Smooth muscle cell (in vitro differentiated cells): ENCODE measurements around the gene PRM3. TPM values are rescaled to one million over a fixed set of nuclear protein-coding genes. Genes with fewer than 3 reads are reported as not detected.

Source experiments
- DNase-seq: peaks from one replicate; lab custom pipeline; 2025; ENCODE audit not compliant: unreplicated experiment; lab: John Stamatoyannopoulos, UW
- H2AFZ ChIP-seq: fragments of 200-600 bp; sonication (generic); 2 replicates; pipeline ENCODE4 v1.6.0; 2016; ENCODE audit warnings: antibody characterized with exemption, low read depth, mild to moderate bottlenecking
- H3F3A ChIP-seq: fragments of 200-600 bp; sonication (generic); 2 replicates; pipeline ENCODE4 v1.6.0; 2017; ENCODE audit warnings: antibody characterized with exemption, low read depth
- H3K27ac ChIP-seq: fragments of 200-600 bp; sonication (generic); 2 replicates; pipeline ENCODE4 v1.5.1; 2016; ENCODE audit warnings: low read depth, mild to moderate bottlenecking
- H3K27me3 ChIP-seq: fragments of 200-600 bp; sonication (generic); 2 replicates; pipeline ENCODE4 v1.6.1; 2016; ENCODE audit warnings: low read depth, mild to moderate bottlenecking
- H3K36me3 ChIP-seq: fragments of 200-600 bp; sonication (generic); 2 replicates; pipeline ENCODE4 v1.5.1; 2016; ENCODE audit warnings: low read depth
- H3K4me1 ChIP-seq: fragments of 200-600 bp; sonication (generic); 2 replicates; pipeline ENCODE4 v1.5.1; 2016; ENCODE audit warnings: low read depth
- H3K4me2 ChIP-seq: fragments of 200-600 bp; sonication (generic); 2 replicates; pipeline ENCODE4 v1.6.0; 2016; ENCODE audit warnings: mild to moderate bottlenecking
- H3K4me3 ChIP-seq: fragments of 200-600 bp; sonication (generic); 2 replicates; pipeline ENCODE4 v1.5.1; 2016; ENCODE audit warnings: mild to moderate bottlenecking
- H3K79me2 ChIP-seq: fragments of 200-600 bp; sonication (generic); 2 replicates; pipeline ENCODE4 v1.6.0; 2016; ENCODE audit warnings: low read depth, mild to moderate bottlenecking
- H3K9ac ChIP-seq: fragments of 200-600 bp; sonication (generic); 2 replicates; pipeline ENCODE4 v1.6.0; 2016; ENCODE audit warnings: low read depth
- H3K9me3 ChIP-seq: fragments of 200-600 bp; sonication (generic); replicated peaks from 2 replicates; pipeline ENCODE4 v1.5.1; 2016; ENCODE audit warnings: low read depth
- H4K20me1 ChIP-seq: fragments of 200-600 bp; sonication (generic); 2 replicates; pipeline ENCODE4 v1.6.0; 2016; ENCODE audit warnings: low read depth
- WGBS: methylation state at CpG from one replicate; pipeline ENCODE4 v1.1.7; 2016; ENCODE audit warnings: low lambda C conversion rate; 5-methylcytosine and 5-hydroxymethylcytosine counted together
- polyA plus RNA-seq: library from polyadenylated mRNA; unstranded; fragments of >200 nt; fragmentation: Nextera tagmentation; extraction: Ambion mirVana; gene quantifications from 2 replicates; pipeline ENCODE4 v1.2.1, GENCODE V29; 2016
- total RNA-seq: library from RNA; depleted of rRNA; stranded (reverse); fragments of >200 nt; gene quantifications from 2 replicates; pipeline ENCODE4 v1.2.3, GENCODE V29; 2014
- TF ChIP-seq, protein P1 (sequence below): fragments of 200-600 bp; sonication (generic); IDR thresholded peaks from 2 replicates; pipeline ENCODE4 v1.5.1; 2017; ENCODE audit warnings: borderline replicate concordance, mild to moderate bottlenecking, antibody characterized with exemption; ENCODE audit not compliant: insufficient read depth, poor library complexity, severe bottlenecking

The PRM3 gene
- total and polyA plus RNA-seq, 2 experiments from 2014 or later = not detected

DNA sequence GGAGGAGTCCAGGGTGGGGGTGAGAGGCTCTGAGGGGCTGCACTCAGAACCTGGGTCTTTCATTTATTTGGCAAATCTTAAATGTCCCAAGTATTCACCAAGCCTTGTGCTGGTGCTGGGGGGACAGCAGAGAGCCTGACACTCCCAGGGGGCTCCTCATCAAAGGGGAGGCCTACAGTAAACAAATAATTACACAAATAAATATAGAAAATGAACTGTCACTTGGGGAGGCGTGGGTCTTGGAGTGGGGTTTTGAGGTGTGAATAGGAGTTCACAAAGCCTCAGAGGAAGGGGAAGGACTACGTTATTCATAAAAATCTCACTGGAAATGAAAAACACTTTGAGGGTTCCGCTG lies 22.9 kb upstream of the PRM3 start:
- H4K20me1 ChIP-seq = no peaks in the 10 kb centered on the region
- H3K4me1 ChIP-seq = peaks cover 4% of the 10 kb centered on the region
- H3K9ac ChIP-seq = no peak overlapping the region
- TF ChIP-seq, protein P1, sequence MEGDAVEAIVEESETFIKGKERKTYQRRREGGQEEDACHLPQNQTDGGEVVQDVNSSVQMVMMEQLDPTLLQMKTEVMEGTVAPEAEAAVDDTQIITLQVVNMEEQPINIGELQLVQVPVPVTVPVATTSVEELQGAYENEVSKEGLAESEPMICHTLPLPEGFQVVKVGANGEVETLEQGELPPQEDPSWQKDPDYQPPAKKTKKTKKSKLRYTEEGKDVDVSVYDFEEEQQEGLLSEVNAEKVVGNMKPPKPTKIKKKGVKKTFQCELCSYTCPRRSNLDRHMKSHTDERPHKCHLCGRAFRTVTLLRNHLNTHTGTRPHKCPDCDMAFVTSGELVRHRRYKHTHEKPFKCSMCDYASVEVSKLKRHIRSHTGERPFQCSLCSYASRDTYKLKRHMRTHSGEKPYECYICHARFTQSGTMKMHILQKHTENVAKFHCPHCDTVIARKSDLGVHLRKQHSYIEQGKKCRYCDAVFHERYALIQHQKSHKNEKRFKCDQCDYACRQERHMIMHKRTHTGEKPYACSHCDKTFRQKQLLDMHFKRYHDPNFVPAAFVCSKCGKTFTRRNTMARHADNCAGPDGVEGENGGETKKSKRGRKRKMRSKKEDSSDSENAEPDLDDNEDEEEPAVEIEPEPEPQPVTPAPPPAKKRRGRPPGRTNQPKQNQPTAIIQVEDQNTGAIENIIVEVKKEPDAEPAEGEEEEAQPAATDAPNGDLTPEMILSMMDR = no peak
- 42% methylated on average over 3 of the region's 3 CpGs for WGBS
- no peak overlapping the region for H3K4me3 ChIP-seq
- peak overlapping the region; percentile 2 for H2AFZ ChIP-seq
- no peaks in the 10 kb centered on the region for H3K36me3 ChIP-seq
- H3K79me2 ChIP-seq = no peaks in the 10 kb centered on the region
- no peak overlapping the region for H3K27ac ChIP-seq
- peak overlapping the region; percentile 67 for H3K4me2 ChIP-seq
- no peaks in the 10 kb centered on the region for H3K9me3 ChIP-seq
- no peaks in the 10 kb centered on the region for H3K27me3 ChIP-seq
- DNase-seq = no peak
- H3F3A ChIP-seq = no peaks in the 10 kb centered on the region

DNA sequence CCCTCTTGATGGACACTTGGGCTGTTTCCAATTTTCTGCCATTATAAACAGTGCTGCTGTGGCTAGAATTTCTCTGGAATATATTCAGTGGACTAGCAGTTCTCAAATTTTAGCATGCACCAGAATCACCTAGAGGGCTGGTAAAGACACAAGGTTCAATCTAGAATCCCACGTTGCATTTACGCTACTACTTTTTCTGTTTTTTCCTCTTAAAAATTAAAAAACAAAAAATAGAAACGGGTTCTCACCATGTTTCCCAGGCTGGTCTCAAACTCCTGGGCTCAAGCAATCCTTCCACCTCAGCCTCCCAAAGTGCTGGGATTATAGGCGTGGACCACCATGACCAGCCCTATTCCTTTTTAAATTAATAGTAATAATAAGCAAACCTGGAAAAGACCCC lies 22.2 kb upstream of the PRM3 start:
- TF ChIP-seq, protein P1 = no peak

DNA sequence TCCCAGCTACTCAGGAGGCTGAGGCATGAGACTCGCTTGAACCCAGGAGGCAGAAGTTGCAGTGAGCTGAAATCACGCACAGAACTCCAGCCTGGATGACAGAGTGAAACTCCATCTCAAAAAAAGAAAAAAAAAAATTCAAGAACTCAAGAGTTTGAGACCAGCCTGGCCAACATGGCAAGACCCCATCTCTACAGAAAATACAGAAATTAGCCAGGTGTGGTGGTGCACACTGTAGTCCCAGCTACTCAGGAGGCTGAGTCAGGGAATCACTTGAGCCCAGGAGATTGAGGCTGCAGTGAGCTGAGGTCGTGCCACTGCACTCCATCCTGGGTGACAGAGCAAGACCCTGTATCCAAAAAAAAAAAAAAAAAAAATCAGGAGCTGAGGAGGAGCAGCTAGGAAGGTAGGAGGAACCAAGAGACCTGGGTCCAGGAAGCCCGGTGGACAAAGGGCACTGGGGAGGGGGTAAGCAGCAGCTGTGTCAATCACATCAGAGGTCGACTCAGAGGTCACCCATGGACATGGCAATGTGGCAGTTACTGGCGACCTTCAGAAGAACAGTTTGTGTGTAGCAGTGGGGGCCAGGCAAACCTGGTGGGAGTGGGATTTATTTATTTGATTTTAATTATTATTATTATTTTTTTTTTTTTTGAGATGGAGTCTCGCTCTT lies 18.8 kb upstream of the PRM3 start:
- no peaks in the 10 kb centered on the region for H3K27me3 ChIP-seq
- TF ChIP-seq, protein P1 = no peak
- no peak overlapping the region for H3K4me3 ChIP-seq
- no peak for DNase-seq
- H2AFZ ChIP-seq = no peak overlapping the region
- H4K20me1 ChIP-seq = no peaks in the 10 kb centered on the region
- WGBS = 93% methylated on average over 7 of the region's 7 CpGs
- no peaks in the 10 kb centered on the region for H3K9me3 ChIP-seq
- no peak overlapping the region for H3K4me2 ChIP-seq
- H3K79me2 ChIP-seq = no peaks in the 10 kb centered on the region
- H3K27ac ChIP-seq = no peak overlapping the region
- H3K9ac ChIP-seq = no peak overlapping the region
- H3K4me1 ChIP-seq = peaks cover 11% of the 10 kb centered on the region
- H3K36me3 ChIP-seq = no peaks in the 10 kb centered on the region
- H3F3A ChIP-seq = no peaks in the 10 kb centered on the region

More for the DNA sequence above, 22.2 kb upstream of the PRM3 start:
- 93% methylated on average over 4 of the region's 4 CpGs for WGBS
- no peak for DNase-seq
- Histone ChIP-seq H3K27me3 (no peaks in the 10 kb centered on the region), H3K4me2 (no peak overlapping the region), H3K4me3 (no peak overlapping the region), H4K20me1 (no peaks in the 10 kb centered on the region), H3K79me2 (no peaks in the 10 kb centered on the region), H3K9ac (no peak overlapping the region), H3F3A (no peaks in the 10 kb centered on the region), H2AFZ (no peak overlapping the region), H3K36me3 (no peaks in the 10 kb centered on the region), H3K9me3 (no peaks in the 10 kb centered on the region), H3K4me1 (peaks cover 11% of the 10 kb centered on the region), H3K27ac (no peak overlapping the region)

DNA sequence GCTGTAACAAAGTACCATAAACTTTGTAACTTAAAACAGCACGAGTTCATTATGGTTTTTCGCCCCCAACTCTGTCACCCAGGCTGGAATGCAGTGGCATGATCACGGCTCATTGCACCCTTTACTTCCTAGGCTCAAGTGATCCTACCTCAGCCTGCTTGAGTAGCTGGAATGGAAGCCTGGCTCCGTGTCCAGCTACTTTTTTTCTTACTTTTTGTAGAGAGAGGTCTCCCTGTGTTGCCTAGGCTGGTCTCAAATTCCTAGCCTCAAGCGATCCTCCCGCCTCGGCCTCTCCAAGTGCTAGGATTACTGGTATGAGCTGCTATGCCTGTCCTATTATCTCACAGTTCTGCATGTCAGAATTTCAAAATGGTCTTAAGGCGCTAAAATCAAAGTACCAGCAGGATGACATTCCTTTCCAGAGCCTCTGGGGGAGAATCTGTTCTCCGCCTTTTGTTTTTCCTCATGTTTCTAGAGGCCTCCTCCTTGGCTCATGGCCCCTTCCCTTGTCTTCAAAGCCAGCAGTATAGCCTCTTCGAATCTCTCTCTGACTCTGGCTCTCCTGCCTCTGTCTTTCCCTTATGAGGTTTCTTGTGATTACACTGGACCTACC lies 17.8 kb upstream of the PRM3 start:
- TF ChIP-seq, protein P1 = no peak
- no peak overlapping the region for H3K4me3 ChIP-seq

More for the DNA sequence above, 17.8 kb upstream of the PRM3 start:
- no peak overlapping the region for H3K9ac ChIP-seq
- peaks cover 11% of the 10 kb centered on the region for H3K4me1 ChIP-seq
- H3K79me2 ChIP-seq = no peaks in the 10 kb centered on the region
- H3K27me3 ChIP-seq = no peaks in the 10 kb centered on the region
- H3K36me3 ChIP-seq = no peaks in the 10 kb centered on the region
- H2AFZ ChIP-seq = no peak overlapping the region
- H4K20me1 ChIP-seq = no peaks in the 10 kb centered on the region
- no peaks in the 10 kb centered on the region for H3F3A ChIP-seq
- DNase-seq = no peak
- H3K27ac ChIP-seq = no peak overlapping the region
- 54% methylated on average over 10 of the region's 10 CpGs for whole genome bisulfite sequencing
- H3K9me3 ChIP-seq = no peaks in the 10 kb centered on the region
- no peak overlapping the region for H3K4me2 ChIP-seq
